Muscle of leg (tissue), 16 donors: Measurements from ENCODE around the gene POLD2. TPM values are rescaled to one million over a fixed set of nuclear protein-coding genes. Genes with fewer than 3 reads are reported as not detected.
"Not testable (repeated sequence)": the region's sequence is repeated elsewhere in the genome, so short reads cannot be mapped to it uniquely, and the experiment has no call there.

Source experiments
- DNase-seq: peaks from one replicate; pipeline ENCODE4 v3.0.0; 2013
- H3K27ac ChIP-seq: one replicate; pipeline ENCODE4 v1.5.1; 2013; ENCODE audit warnings: mild to moderate bottlenecking, low read length, control low read depth
- H3K27me3 ChIP-seq: one replicate; pipeline ENCODE4 v1.6.1; 2013; ENCODE audit warnings: low read length; ENCODE audit not compliant: control insufficient read depth, insufficient read depth
- H3K36me3 ChIP-seq: one replicate; pipeline ENCODE4 v1.6.1; 2013; ENCODE audit warnings: low read length; ENCODE audit not compliant: control insufficient read depth, insufficient read depth
- H3K4me1 ChIP-seq: one replicate; pipeline ENCODE4 v1.6.1; 2013; ENCODE audit warnings: low read length; ENCODE audit not compliant: control insufficient read depth, insufficient read depth
- H3K4me3 ChIP-seq: one replicate; pipeline ENCODE4 v1.5.1; 2013; ENCODE audit warnings: low read length, control low read depth
- H3K9me3 ChIP-seq: replicated peaks from 2 replicates; pipeline ENCODE4 v1.6.1; 2013; ENCODE audit warnings: low read depth, low read length; ENCODE audit not compliant: control insufficient read depth
- WGBS: methylation state at CpG from one replicate; pipeline ENCODE4 v1.1.5; 2013; ENCODE audit warnings: missing lambda C conversion rate; ENCODE audit not compliant: insufficient coverage; 5-methylcytosine and 5-hydroxymethylcytosine counted together
- long read RNA-seq, 11 donors: transcript quantifications; one replicate each; lab custom pipeline, GENCODE V29; 2026
- polyA plus RNA-seq, 8 donors: library from polyadenylated mRNA; unstranded; fragments of 120-200 nt; gene quantifications; one replicate each; pipeline versions ENCODE4 v1.2.1 to v1.2.3, GENCODE V29; 2013; ENCODE audit warnings: inconsistent platforms in 1 of 8, low replicate concordance in 1 of 8; ENCODE audit not compliant: insufficient read length in 8 of 8, insufficient read depth in 1 of 8
- total RNA-seq: library from RNA; stranded (reverse); fragments of 120-200 nt; gene quantifications from one replicate; pipeline ENCODE4 v1.2.4, GENCODE V29; 2013

The POLD2 gene
- total RNA-seq (60.3 TPM), polyA plus RNA-seq (10 to 100 TPM; 75.8 to 93.9 (median 83.7) TPM)
- long read RNA-seq, donor 1, transcript POLD2-218 (11 exons, 1,619 nt): major isoform, 12 of 13 reads
- long read RNA-seq, donor 1, partial matches to known transcripts: 0 of 13 reads
- long read RNA-seq, donor 1, other reads (novel, unspliced or antisense): 0 of 13 reads
- long read RNA-seq, donor 2, partial matches to known transcripts: 0 of 1 reads
- long read RNA-seq, donor 2, other reads (novel, unspliced or antisense): 0 of 1 reads
- long read RNA-seq, donor 3, transcript POLD2-218 (11 exons, 1,619 nt): major isoform, 25 of 34 reads
- long read RNA-seq, donor 3, partial matches to known transcripts: 5 of 34 reads
- long read RNA-seq, donor 3, other reads (novel, unspliced or antisense): 0 of 34 reads
- long read RNA-seq, donor 4, transcript POLD2-218 (11 exons, 1,619 nt): major isoform, 13 of 22 reads
- long read RNA-seq, donor 4, partial matches to known transcripts: 5 of 22 reads
- long read RNA-seq, donor 4, other reads (novel, unspliced or antisense): 0 of 22 reads
- long read RNA-seq, donor 5, transcript POLD2-218 (11 exons, 1,619 nt): major isoform, 40 of 69 reads
- long read RNA-seq, donor 5, partial matches to known transcripts: 23 of 69 reads
- long read RNA-seq, donor 5, other reads (novel, unspliced or antisense): 0 of 69 reads
- long read RNA-seq, donor 6, transcript POLD2-207 (11 exons, 1,659 nt): minor isoform, 8 of 66 reads
- long read RNA-seq, donor 6, transcript POLD2-218 (11 exons, 1,619 nt): major isoform, 30 of 66 reads
- long read RNA-seq, donor 6, partial matches to known transcripts: 23 of 66 reads
- long read RNA-seq, donor 6, other reads (novel, unspliced or antisense): 0 of 66 reads
- long read RNA-seq, donor 7, transcript POLD2-218 (11 exons, 1,619 nt): major isoform, 16 of 44 reads
- long read RNA-seq, donor 7, transcript POLD2-209 (3 exons, 420 nt): minor isoform, 5 of 44 reads
- long read RNA-seq, donor 7, partial matches to known transcripts: 21 of 44 reads
- long read RNA-seq, donor 7, other reads (novel, unspliced or antisense): 0 of 44 reads
- long read RNA-seq, donor 8, transcript POLD2-218 (11 exons, 1,619 nt): major isoform, 8 of 25 reads
- long read RNA-seq, donor 8, partial matches to known transcripts: 16 of 25 reads
- long read RNA-seq, donor 8, other reads (novel, unspliced or antisense): 0 of 25 reads
- long read RNA-seq, donor 9, transcript POLD2-218 (11 exons, 1,619 nt): major isoform, 12 of 30 reads
- long read RNA-seq, donor 9, partial matches to known transcripts: 11 of 30 reads
- long read RNA-seq, donor 9, other reads (novel, unspliced or antisense): 0 of 30 reads
- long read RNA-seq, donor 10, transcript POLD2-218 (11 exons, 1,619 nt): major isoform, 16 of 57 reads
- long read RNA-seq, donor 10, partial matches to known transcripts: 37 of 57 reads
- long read RNA-seq, donor 10, other reads (novel, unspliced or antisense): 0 of 57 reads
- long read RNA-seq, donor 11, transcript POLD2-218 (11 exons, 1,619 nt): major isoform, 19 of 25 reads
- long read RNA-seq, donor 11, partial matches to known transcripts: 0 of 25 reads
- long read RNA-seq, donor 11, other reads (novel, unspliced or antisense): 0 of 25 reads

- WGBS: under 1% methylated on average over 76 of the region's 86 CpGs
- DNase-seq: peak; percentile 99
- H3K27ac ChIP-seq: peak within 1 kb of the TSS; percentile 94
- peaks cover 41% of the 10 kb centered on the region for H3K4me1 ChIP-seq
- no peaks in the 10 kb centered on the region for H3K27me3 ChIP-seq
- no peaks in the 10 kb centered on the region for H3K9me3 ChIP-seq
- H3K4me3 ChIP-seq: peak within 1 kb of the TSS; percentile 58
- H3K36me3 ChIP-seq: peaks cover 29% of the 10 kb centered on the region
Measured at GRCh38 chr7:44123190-44124003, at the start of gene POLD2. POLD2 (minus strand) TSS chr7:44123548; CDS start chr7:44122053, 1,495 bp downstream.

DNA sequence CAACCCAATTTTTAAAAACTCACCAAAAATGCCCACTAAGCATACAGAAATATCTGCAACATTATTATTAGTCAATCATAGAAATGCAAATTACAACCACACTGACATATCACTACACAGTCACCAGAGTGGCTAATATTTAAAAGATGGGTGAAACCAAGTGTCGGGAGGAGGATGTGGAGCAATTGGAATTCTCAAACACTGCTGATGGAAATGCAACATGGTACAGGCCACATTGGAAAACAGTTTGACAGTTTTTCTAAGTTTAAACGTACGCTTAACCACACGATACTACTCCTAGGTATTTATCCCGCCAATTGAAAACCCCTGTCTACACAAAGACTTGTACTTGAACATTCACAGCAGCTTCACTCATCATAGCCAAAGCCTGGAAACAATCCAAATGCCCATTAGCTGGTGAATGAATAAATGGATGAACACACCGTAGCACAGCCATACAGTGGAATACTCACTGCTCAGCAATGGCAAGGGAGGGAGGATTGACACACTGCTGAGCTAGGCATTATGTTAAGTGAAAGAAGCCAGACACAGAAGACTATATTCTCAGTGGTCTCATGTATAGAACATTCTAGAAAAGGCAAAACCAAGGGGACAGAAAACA is 49.6 kb upstream of the POLD2 start:
- WGBS: no CpG with 5 or more reads among the region's 6 CpGs
- Histone ChIP-seq H3K36me3 (no peaks in the 10 kb centered on the region), H3K9me3 (no peaks in the 10 kb centered on the region), H3K4me3 (no peak overlapping the region), H3K27ac (no peak overlapping the region), H3K27me3 (peaks cover 5% of the 10 kb centered on the region), H3K4me1 (no peaks in the 10 kb centered on the region)
- no peak for DNase-seq

- Histone ChIP-seq H3K36me3 (no peaks in the 10 kb centered on the region), H3K4me1 (no peaks in the 10 kb centered on the region), H3K9me3 (no peaks in the 10 kb centered on the region), H3K27ac (no peak overlapping the region), H3K27me3 (peaks cover 4% of the 10 kb centered on the region), H3K4me3 (no peak overlapping the region)
- no peak for DNase-seq
Measured at GRCh38 chr7:44172352-44172751, 49.0 kb upstream of the POLD2 start.

DNA sequence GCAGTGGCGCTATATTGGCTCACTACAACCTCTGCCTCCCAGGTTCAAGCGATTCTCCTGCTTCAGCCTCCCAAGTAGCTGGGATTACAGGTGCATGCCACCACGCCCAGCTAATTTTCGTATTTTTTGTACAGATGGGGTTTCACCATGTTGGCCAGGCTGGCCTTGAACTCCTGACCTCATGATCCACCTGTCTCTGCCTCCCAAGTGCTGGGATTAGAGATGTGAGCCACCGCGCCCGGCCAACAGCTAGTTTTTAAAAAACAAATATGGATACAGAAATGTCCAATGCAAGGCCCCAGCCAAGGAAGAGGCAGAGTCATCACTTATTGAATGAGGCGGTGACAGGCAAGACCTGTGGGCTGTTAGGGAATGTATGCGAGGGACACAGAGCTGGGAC is 48.6 kb upstream of the POLD2 start:
- H3K4me1 ChIP-seq, H3K36me3 ChIP-seq, H3K27me3 ChIP-seq, H3K27ac ChIP-seq, H3K4me3 ChIP-seq, H3K9me3 ChIP-seq, DNase-seq: not testable (repeated sequence)
- 88% methylated on average over 3 of the region's 9 CpGs for WGBS

GRCh38 chr7:44167920-44168319 is 44.6 kb upstream of the POLD2 start:
- Histone ChIP-seq H3K4me3 (no peak overlapping the region), H3K27ac (no peak overlapping the region), H3K36me3 (no peaks in the 10 kb centered on the region), H3K9me3 (no peaks in the 10 kb centered on the region), H3K27me3 (peaks cover 2% of the 10 kb centered on the region), H3K4me1 (peaks cover 5% of the 10 kb centered on the region)
- DNase-seq: no peak

DNA sequence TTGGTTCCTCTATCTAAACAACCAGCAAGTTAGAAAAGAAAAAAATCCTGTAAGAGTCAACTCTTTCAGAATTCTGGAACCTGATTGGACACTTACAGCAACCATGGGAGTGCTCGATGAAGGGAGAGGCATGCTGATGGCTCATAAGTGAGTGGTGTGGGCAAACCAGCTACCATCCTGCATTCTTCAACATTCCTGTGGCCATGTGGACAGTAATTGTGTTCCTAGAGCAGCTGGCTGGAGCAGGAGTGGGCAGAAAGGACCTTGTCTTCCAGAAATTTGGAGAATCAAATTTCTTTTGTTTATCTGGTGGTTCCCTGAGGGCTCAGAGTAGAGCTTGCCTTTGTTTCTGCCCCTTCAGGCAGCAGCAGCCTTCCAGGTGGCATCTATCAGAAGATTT is 40.2 kb upstream of the POLD2 start:
- no peak overlapping the region for H3K4me3 ChIP-seq
- H3K36me3 ChIP-seq: no peaks in the 10 kb centered on the region
- no peaks in the 10 kb centered on the region for H3K27me3 ChIP-seq
- no peaks in the 10 kb centered on the region for H3K9me3 ChIP-seq
- DNase-seq: no peak
- no CpG with 5 or more reads among the region's 1 CpG for WGBS
- peaks cover 21% of the 10 kb centered on the region for H3K4me1 ChIP-seq
- no peak overlapping the region for H3K27ac ChIP-seq

- no peak for DNase-seq
- WGBS: 60% methylated on average over 1 of the region's 1 CpG
- no peak overlapping the region for H3K27ac ChIP-seq
- H3K27me3 ChIP-seq: no peaks in the 10 kb centered on the region
- peaks cover 28% of the 10 kb centered on the region for H3K4me1 ChIP-seq
- no peaks in the 10 kb centered on the region for H3K36me3 ChIP-seq
- no peak overlapping the region for H3K4me3 ChIP-seq
- H3K9me3 ChIP-seq: no peaks in the 10 kb centered on the region
Measured at GRCh38 chr7:44162785-44163395, 39.5 kb upstream of the POLD2 start.

GRCh38 chr7:44162179-44162578 is 38.8 kb upstream of the POLD2 start:
- 66% methylated on average over 4 of the region's 4 CpGs for WGBS
- Histone ChIP-seq H3K27ac (no peak overlapping the region), H3K36me3 (no peaks in the 10 kb centered on the region), H3K27me3 (no peaks in the 10 kb centered on the region), H3K9me3 (no peaks in the 10 kb centered on the region), H3K4me3 (no peak overlapping the region), H3K4me1 (peaks cover 36% of the 10 kb centered on the region)
- DNase-seq: no peak
